ENCODE measurements around the gene LRP5.
"Not testable (repeated sequence)": the region's sequence is repeated elsewhere in the genome, so short reads cannot be mapped to it uniquely, and the experiment has no call there.

Gene LRP5

GRCh38 chr11:68446046-68446725 is 133.8 kb downstream of the LRP5 start:
- no peak for DNase-seq

- peak; percentile 91 for DNase-seq
Observed at GRCh38 chr11:68447015-68447801, 134.8 kb downstream of the LRP5 start.

- DNase-seq = not testable (repeated sequence)
Observed at GRCh38 chr11:68447914-68448313, 135.5 kb downstream of the LRP5 start.

- DNase-seq = no peak
Observed at GRCh38 chr11:68448604-68449011, 136.2 kb downstream of the LRP5 start.

- no peak for DNase-seq
Observed at GRCh38 chr11:68449951-68450350, 137.6 kb downstream of the LRP5 start.

- DNase-seq = no peak
Observed at GRCh38 chr11:68450711-68451110, 138.3 kb downstream of the LRP5 start.

- DNase-seq = peak; percentile 55
Observed at GRCh38 chr11:68454767-68455166, 142.4 kb downstream of the LRP5 start.

DNA sequence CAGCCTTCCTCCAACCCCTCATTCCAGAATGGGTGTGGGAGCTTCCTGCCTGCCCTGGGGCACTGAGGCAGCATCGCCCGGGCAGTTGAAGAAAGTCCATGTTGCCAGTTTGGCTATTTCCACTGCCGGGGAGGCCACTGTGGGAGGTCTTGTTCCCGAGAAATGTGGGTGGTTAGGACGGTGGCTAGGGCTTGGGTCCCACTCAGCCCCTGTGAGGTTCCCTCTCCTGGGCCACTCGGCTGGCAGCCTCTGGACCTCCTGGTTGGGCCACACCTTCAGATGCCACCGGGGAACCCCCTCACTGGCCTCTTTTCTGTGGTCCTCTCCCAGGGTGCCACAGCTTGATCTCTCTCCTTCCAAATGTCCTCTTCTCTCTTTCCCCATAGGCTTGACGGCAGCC is 143.1 kb downstream of the LRP5 start:
- DNase-seq = peak; percentile 62

GRCh38 chr11:68457216-68457897 is 145.0 kb downstream of the LRP5 start:
- no peak for DNase-seq

DNA sequence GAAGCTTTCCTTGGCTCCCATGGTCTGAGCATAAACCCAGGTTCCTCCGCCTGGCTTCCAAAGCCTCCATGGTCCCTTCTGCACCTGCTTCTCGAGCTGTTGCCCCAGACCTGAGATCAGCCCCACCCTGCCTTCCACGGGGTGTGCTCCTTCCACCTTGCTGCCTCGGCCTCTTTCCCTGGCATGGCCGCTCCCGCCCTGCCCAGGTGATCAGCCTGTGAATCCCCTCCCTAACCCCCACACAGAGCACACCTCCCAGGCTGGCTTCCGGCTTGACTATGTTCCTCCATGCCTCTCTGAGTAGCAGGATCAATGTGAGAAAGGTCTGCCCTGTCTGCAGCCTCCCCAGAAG is 145.5 kb downstream of the LRP5 start:
- DNase-seq = no peak

DNA sequence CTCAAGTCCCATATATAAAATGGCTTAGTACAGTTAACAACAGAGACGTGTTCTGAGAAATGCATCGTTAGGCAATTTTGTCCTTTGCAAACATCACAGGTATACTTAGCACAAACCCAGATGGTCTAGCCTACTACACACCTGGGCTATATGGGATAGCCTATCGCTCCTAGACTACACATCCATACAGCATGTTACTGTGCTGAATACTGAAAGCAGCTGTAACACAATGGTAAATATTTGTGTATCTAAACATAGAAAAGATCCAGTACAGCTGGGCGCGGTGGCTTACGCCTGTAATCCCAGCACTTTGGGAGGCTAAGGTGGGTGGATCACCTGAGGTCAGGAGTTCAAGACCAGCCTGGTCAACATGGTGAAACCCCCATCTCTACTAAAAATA is 145.9 kb downstream of the LRP5 start:
- not testable (repeated sequence) for DNase-seq

DNA sequence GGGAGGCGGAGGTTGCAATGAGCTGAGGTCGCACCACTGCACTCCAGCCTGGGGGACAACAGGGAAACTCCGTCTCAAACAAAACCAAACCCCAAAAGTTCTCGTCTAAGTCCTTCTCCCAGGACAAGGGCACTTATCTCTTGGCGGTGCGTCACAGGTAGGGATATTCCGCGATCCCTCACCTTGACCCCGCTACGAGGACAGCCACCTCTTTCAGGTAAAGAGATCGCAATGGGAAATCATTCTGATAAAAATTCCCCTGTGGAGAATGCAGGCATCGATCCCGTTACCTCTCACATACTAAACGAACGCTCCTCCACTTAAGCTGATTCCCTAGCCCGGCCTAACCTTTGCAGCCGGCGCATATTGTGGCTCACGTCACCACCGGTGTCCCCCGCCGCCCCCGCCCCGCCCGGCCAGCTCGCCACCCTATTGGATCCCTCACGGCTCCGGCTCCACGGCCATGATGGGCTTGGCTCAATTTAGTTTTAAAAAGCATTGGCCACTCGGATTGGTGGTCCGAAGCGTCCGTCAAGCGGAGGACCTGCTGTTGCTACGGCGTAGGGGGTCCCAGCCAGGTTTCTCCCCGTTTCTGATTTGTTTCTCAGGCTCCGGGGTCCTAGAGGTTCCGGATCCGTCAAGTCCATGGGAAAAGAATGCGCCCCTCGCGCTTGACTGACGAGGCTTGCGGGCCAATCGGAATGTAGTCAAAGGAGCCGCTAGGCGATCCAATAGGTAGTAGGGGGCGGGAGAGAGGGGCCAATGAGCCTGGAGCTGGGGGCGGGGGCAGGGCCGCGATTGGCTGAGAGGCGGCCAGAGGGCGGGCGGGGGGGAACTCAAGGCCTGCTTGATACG is 147.7 kb downstream of the LRP5 start:
- peak; percentile 98 for DNase-seq

DNA sequence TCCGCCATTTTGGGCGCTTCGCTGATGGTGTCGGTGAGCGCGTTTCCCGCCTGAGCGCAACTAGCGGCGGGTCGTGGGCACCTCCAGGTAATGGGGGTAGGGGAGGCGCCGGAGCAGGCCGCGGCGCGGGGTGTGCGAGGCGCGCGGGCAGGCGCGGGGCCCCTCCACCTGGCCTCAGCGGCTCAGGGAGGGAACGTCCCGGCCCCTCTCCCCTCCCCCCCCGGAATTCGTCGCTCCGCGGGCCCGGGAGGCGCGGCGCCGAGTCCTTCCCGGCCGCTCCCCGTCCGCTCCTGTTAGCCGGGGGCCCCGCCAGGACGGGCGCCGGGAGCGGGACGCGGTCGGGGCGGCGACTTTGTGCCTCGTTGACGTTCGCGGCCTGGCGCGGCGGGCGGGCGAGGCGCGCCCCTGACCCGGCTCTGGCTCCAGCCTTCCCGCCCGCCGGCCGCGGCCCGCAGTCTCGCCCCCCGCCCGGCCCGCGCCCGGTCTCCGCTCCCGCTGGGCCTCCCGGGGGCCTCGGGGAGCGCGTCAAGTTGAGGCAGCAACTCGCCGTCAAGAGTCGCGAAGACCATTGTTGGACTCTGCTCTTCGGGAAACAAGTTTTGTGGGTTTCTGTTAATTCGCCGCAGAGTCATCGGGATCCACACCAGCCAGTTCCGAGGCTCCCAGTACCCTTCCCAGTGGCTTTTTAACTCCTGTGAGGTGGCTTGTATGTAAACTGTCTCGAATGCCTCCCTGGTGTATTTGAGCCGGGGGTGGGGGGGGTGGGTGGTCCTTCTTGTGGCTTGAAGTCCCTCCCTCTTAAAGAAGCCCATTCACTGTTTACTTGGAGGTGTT is 148.6 kb downstream of the LRP5 start, which contains the start of gene PPP6R3:
Gene PPP6R3, plus strand, starts transcription at position 12 of the 834 bp plus-strand sequence. CDS start 76,913 bp downstream, outside the sequence.
- no peak for DNase-seq

DNA sequence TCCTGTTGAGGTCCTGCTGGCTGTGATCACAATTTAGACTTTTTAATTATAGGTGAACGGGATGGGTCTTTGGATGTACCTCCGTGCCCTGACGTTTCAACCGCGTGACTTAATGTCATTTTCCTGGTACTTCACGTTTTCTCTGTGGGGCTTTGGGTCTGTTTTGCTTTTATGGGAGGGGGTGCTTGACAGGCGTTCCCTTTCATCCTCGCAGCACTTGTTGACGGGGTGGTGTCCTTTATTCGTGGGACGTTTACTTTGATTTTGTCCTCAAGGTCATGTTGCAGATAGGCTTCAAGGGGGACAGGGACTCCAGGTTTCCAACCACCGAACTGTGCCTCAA is 149.2 kb downstream of the LRP5 start:
- no peak for DNase-seq

DNA sequence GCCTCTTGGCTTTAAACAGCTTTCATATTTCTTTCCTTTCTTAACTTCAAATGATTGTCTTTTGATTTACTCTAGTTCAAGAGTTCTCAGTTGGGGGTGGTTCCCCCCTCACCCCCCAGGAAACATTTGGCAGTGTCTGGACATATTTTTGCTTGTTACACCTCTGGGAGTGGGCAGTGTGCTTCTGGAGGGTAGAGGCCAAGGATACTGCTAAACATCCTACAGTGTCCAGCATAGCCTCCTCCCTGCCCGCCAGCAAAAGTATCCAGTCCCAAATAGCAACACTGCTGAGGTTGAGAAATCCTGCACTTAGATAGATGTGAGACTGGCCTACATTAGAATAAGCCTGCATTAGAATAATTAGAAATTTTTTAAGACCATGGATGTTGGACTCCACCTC is 151.3 kb downstream of the LRP5 start:
- no peak for DNase-seq

DNA sequence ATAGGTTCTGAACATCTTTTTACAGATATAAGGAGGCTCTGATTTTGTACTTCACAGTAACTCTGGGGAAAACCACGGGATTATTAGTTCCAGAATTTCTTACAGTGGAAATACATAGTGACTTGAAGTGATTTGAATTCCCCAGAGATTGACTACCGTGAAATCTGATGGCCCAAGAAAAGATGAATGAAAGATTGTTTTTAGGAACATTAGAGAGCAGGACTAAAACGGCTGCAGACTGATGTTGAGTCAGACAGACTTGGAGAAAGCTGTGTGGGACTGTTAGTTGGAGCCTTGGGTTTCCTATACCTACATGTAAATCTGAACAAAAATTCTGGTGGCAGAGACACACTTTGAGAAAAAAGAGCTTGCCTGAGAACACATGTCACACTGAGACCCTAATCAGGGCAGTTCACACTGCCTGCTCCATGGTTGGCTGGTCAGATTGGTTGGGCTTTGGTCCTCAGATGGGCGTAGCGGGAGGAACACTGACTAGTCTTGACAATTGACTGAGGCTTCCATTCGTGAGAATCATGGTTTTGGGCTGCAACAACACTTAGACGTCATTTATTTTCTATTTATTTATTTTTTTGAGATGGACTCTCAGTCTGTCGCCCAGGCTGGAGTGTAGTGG is 154.9 kb downstream of the LRP5 start:
- no peak for DNase-seq

- DNase-seq = no peak
Observed at GRCh38 chr11:68468217-68468828, 155.9 kb downstream of the LRP5 start.

GRCh38 chr11:68469122-68469521 is 156.7 kb downstream of the LRP5 start:
- DNase-seq = no peak

DNA sequence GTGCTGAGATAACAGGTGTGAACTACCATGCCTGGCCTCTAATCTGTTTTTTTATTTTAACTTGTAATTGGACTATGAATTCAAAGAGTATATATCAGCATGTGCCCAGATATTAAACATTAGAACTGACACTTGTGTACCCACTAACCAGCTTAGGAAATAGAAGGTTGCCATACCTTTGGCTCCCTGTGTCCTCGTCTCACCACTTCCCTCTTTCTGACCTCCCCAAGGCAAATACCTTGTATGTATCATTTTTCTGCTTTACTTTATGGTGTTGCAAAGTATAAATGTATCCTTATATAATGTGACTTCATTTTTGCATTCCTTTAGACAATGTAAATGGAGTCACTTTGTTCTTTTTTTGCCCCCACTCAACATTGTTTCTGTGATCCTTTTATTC is 157.3 kb downstream of the LRP5 start:
- DNase-seq = no peak

DNA sequence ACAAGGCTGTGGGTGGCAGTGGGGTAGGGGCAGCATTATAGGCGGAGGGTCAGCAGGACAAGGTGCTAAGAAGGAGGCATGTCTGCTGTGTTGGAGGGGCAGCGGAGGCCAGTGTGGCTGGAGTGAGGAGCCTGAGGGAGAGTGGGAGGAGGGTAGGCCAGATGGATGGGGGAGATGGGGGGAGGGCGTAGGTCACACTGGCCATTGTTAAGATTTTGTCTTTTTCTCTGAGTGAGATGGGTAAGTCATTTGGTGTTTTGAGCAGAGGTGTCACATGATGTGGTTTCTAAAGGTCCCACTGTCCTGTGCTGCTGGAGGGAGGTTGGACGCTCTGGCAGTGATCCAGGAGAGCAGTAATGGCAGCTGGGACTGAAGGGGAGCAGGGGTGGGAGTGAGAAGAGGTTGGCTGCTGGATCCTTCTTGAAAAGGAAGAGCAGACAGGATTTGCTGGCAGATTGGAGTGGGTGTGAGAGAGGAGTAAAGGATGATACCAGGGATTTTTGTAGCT is 158.0 kb downstream of the LRP5 start:
- DNase-seq = no peak
